HepG2 (cell line): ENCODE data around the gene SEMA3G. TPM values are rescaled to one million over a fixed set of nuclear protein-coding genes. Genes with fewer than 3 reads are reported as not detected.

Experiments used
- ATAC-seq: fragments of 200-7000 bp; cut with Tn5 transposase; 3 replicates; pipeline ENCODE4 v1.9.1; 2020; ENCODE audit warnings: mild to moderate bottlenecking, moderate library complexity
- BruUV-seq: library from RNA; stranded (reverse); fragments of 400-500 nt; replicated peaks from 2 replicates; lab custom pipeline; 2021; lab: Mats Ljungman, UMichigan
- CTCF ChIA-PET: fragments of 300-600 bp; formaldehyde crosslinking; extraction: SDS; loops from one replicate; lab custom pipeline; 2021; ENCODE audit warnings: low total read pairs, inconsistent platforms, low intra/inter-chr PET ratio; lab: Yijun Ruan, JAX
- POLR2A ChIA-PET: fragments of 350-600 bp; sonication (Branson Sonifier 250); formaldehyde crosslinking; loops from one replicate; lab custom pipeline; 2020; ENCODE audit warnings: antibody characterized with exemption, inconsistent platforms; lab: Yijun Ruan, JAX
- DNase-seq: peaks from one replicate; pipeline ENCODE4 v3.0.0-alpha.2; 2015; ENCODE audit warnings: low spot score
- FAIRE-seq: peaks from 3 replicates; lab custom pipeline; 2011; peaks lifted over from hg19 to GRCh38; lab: Jason Lieb, UNC
- H2AFZ ChIP-seq: one replicate; pipeline ENCODE4 v1.6.1; 2011; ENCODE audit warnings: low read length, inconsistent platforms
- H3K27ac ChIP-seq: fragments of 300-600 bp; 3 replicates; pipeline ENCODE4 v1.8.0; 2011; ENCODE audit warnings: mixed run types, mild to moderate bottlenecking, mixed read lengths, low read length, inconsistent platforms; ENCODE audit not compliant: insufficient read depth; ENCODE audit errors: extremely low read length
- H3K27me3 ChIP-seq, 2 experiments: fragments of 200-600 bp in 1 of 2; 2 replicates in 1 of 2; 3 replicates in 1 of 2; pipeline versions ENCODE4 v1.6.0 to v1.8.0; 2011; ENCODE audit warnings: low read length in 2 of 2, mild to moderate bottlenecking in 2 of 2, moderate library complexity in 2 of 2, inconsistent platforms in 1 of 2; ENCODE audit not compliant: insufficient read depth in 2 of 2, control insufficient read depth in 1 of 2
- H3K36me3 ChIP-seq, 2 experiments: fragments of 200-600 bp in 1 of 2; replicated peaks in 1 of 2; 2 replicates in 1 of 2; 3 replicates in 1 of 2; pipeline versions ENCODE4 v1.5.1 to v1.8.0; 2011; ENCODE audit warnings: low read length in 2 of 2, inconsistent platforms in 1 of 2; ENCODE audit not compliant: insufficient read depth in 2 of 2, control insufficient read depth in 1 of 2
- H3K4me1 ChIP-seq: 2 replicates; pipeline ENCODE4 v1.5.1; 2012; ENCODE audit warnings: low read length, inconsistent platforms; ENCODE audit not compliant: insufficient read depth
- H3K4me2 ChIP-seq: 2 replicates; pipeline ENCODE4 v1.6.0; 2011; ENCODE audit warnings: low read depth, low read length, inconsistent platforms
- H3K4me3 ChIP-seq, 3 experiments: fragments of 200-600 bp in 1 of 3; sonication (generic), shearing (Covaris generic) in 1 of 3; replicated peaks in 1 of 3; 2 replicates each; pipeline ENCODE4 v1.5.1; 2011 to 2016; ENCODE audit warnings: low read length in 3 of 3, inconsistent platforms in 2 of 3, low read depth in 2 of 3, mild to moderate bottlenecking in 2 of 3, control low read depth in 1 of 3, mixed read lengths in 1 of 3; ENCODE audit not compliant: insufficient read depth in 1 of 3
- H3K79me2 ChIP-seq: one replicate; pipeline ENCODE4 v1.6.1; 2011; ENCODE audit warnings: low read length, inconsistent platforms; ENCODE audit not compliant: insufficient read depth
- H3K9ac ChIP-seq: 2 replicates; pipeline ENCODE4 v1.6.0; 2011; ENCODE audit warnings: mild to moderate bottlenecking, low read depth, low read length, inconsistent platforms; ENCODE audit not compliant: insufficient read depth
- H3K9me3 ChIP-seq: 2 replicates; pipeline ENCODE4 v1.5.1; 2012; ENCODE audit warnings: mild to moderate bottlenecking, low read length
- H4K20me1 ChIP-seq: 2 replicates; pipeline ENCODE4 v1.6.0; 2011; ENCODE audit warnings: inconsistent platforms, mild to moderate bottlenecking, low read length, moderate library complexity; ENCODE audit not compliant: insufficient read depth
- AGO2 ChIP-seq: fragments of 200-400 bp; formaldehyde crosslinking; optimal IDR thresholded peaks from 2 replicates; pipeline ENCODE3; 2017; ENCODE audit warnings: mild to moderate bottlenecking, low read depth, low read length, moderate library complexity
- WGBS: methylation state at CpG from one replicate; pipeline ENCODE4 v1.1.6; 2017; ENCODE audit warnings: low lambda C conversion rate; 5-methylcytosine and 5-hydroxymethylcytosine counted together
- in situ Hi-C: cut with HindIII; loops from 2 replicates; pipeline ENCODE4 v1.10.0; 2017; ENCODE audit warnings: low pct_unique_long_range_greater_than_20kb; ENCODE audit not compliant: extremely low pct_ligation_motif_present
- intact Hi-C: fragments of 100-400 bp; cut with micrococcal nuclease; formaldehyde crosslinking; loops from one replicate; pipeline ENCODE4 v1.10.0; 2022; ENCODE audit not compliant: unreplicated experiment
- polyA plus RNA-seq, 8 experiments: library from polyadenylated mRNA; depleted of rRNA in 3 of 8; stranded (reverse) in 7 of 8; unstranded in 1 of 8; fragments of >200 nt; fragmentation: Illumina TruSeq in 4 of 8; extraction: Trizol in 4 of 8; gene quantifications; 2 replicates each; pipeline versions ENCODE4 v1.2.1 to v1.2.3, GENCODE V29; 2011 to 2016; ENCODE audit warnings: low read depth in 4 of 8, missing spikeins in 1 of 8, mixed read lengths in 1 of 8; ENCODE audit not compliant: insufficient read depth in 1 of 8
- total RNA-seq, 5 experiments: library from RNA; depleted of rRNA; stranded (reverse); fragments of >200 nt; fragmentation: Illumina TruSeq; extraction: Trizol; gene quantifications; 2 replicates each; pipeline ENCODE4 v1.2.3, GENCODE V29; 2016; ENCODE audit warnings: low read depth in 1 of 5
- TF ChIP-seq, protein P1 (sequence below): sonication (generic); formaldehyde crosslinking; IDR thresholded peaks from 2 replicates; pipeline ENCODE4 v1.4.0; 2020; ENCODE audit warnings: missing genetic modification reagents, borderline replicate concordance
- TF ChIP-seq, protein P2 (sequence below): sonication (generic); formaldehyde crosslinking; IDR thresholded peaks from 2 replicates; pipeline ENCODE4 v1.5.0; 2020; ENCODE audit warnings: mild to moderate bottlenecking, low read depth, missing genetic modification reagents, borderline replicate concordance
- TF ChIP-seq, protein P3 (sequence below): IDR thresholded peaks from 2 replicates; pipeline ENCODE4 v1.6.1; 2016; ENCODE audit warnings: low read depth, borderline replicate concordance

Gene SEMA3G
- total and polyA plus RNA-seq, 2 of the 13 experiments (the other 11 are each of a cell fraction or from before 2014, with no cell fraction given): 6.1 to 8.3 TPM

DNA sequence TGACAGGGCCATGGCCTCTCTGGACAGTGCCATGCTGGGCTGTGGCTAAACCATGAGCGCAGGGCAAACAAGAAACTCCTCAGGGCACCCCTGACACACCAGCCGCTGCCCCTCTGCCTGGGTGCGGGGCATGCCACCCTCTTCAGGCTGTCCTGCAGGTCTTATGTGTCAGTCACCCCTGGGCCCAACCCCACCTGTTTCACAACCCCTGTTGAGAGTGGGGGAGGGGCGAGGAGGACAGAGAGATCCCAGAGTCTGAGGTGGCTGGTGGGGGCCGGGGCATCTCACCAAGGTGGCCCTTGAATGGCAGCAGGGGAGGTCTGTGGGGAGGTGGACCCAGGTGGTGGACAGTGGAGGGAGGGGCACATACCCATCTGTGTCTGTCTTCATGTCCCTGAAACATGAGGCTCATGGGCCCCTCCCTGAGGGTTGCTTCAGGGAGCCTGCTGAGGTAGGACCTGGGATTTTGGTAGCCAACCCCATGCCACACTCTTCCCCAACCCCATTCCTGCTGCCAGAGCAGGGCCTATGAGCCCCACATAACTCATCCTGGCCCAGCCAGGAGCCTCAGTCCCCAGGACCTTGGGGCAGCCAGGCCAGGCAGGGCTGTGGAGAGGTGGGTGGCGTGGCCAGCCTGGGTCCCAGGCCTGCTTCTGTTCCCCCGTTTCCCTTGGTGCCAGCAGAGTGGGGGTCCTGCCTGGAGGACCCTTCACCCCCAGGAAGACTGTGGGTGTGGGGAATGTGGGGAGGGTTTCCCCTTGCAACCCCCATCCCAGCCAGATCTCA is 48.5 kb upstream of the SEMA3G start:
- CTCF ChIA-PET: no interaction called here
- DNase-seq (no peak), FAIRE-seq (no peak), ATAC-seq (0 out of 3 replicates have a peak, but pooled peaks have one; percentile 4)
- Histone ChIP-seq H3K36me3 (peaks cover 16 to 27% of the 10 kb centered on the region in 2 experiments), H3K27me3 (peaks cover 4 to 10% of the 10 kb centered on the region in 2 experiments; a peak in 3 of 5 replicates)
- TF ChIP-seq, protein P1, sequence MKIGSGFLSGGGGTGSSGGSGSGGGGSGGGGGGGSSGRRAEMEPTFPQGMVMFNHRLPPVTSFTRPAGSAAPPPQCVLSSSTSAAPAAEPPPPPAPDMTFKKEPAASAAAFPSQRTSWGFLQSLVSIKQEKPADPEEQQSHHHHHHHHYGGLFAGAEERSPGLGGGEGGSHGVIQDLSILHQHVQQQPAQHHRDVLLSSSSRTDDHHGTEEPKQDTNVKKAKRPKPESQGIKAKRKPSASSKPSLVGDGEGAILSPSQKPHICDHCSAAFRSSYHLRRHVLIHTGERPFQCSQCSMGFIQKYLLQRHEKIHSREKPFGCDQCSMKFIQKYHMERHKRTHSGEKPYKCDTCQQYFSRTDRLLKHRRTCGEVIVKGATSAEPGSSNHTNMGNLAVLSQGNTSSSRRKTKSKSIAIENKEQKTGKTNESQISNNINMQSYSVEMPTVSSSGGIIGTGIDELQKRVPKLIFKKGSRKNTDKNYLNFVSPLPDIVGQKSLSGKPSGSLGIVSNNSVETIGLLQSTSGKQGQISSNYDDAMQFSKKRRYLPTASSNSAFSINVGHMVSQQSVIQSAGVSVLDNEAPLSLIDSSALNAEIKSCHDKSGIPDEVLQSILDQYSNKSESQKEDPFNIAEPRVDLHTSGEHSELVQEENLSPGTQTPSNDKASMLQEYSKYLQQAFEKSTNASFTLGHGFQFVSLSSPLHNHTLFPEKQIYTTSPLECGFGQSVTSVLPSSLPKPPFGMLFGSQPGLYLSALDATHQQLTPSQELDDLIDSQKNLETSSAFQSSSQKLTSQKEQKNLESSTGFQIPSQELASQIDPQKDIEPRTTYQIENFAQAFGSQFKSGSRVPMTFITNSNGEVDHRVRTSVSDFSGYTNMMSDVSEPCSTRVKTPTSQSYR: peak; percentile 84
- TF ChIP-seq, protein P2, sequence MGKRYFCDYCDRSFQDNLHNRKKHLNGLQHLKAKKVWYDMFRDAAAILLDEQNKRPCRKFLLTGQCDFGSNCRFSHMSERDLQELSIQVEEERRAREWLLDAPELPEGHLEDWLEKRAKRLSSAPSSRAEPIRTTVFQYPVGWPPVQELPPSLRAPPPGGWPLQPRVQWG (CRISPR knock-in tag): no peak
- TF ChIP-seq, protein P3, sequence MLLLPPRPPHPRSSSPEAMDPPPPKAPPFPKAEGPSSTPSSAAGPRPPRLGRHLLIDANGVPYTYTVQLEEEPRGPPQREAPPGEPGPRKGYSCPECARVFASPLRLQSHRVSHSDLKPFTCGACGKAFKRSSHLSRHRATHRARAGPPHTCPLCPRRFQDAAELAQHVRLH (CRISPR knock-in tag): no peak
- peak; percentile 63 for TF ChIP-seq AGO2
- TF ChIP-seq, all 625 proteins: peak for 2
- H3K4me2 ChIP-seq: no peak overlapping the region
- no peak overlapping the region for H2AFZ ChIP-seq
- H3K27ac ChIP-seq: no peak overlapping the region
- H4K20me1 ChIP-seq: no peaks in the 10 kb centered on the region; the same call in 1 of the 2 replicates
- peaks cover 23% of the 10 kb centered on the region for H3K4me1 ChIP-seq
- no peaks in the 10 kb centered on the region for H3K79me2 ChIP-seq
- H3K9me3 ChIP-seq: no peaks in the 10 kb centered on the region
- no TSS peak for BruUV-seq
- H3K9ac ChIP-seq: no peak overlapping the region
- WGBS: 82% methylated on average over 5 of the region's 7 CpGs
- POLR2A ChIA-PET: no interaction called here
- H3K4me3 ChIP-seq: no peak overlapping the region
- intact Hi-C loops: no loop called here
- in situ Hi-C loops: no loop called here
